ENCODE measurements around the gene APOBEC3F. TPM values are rescaled to one million over a fixed set of nuclear protein-coding genes. Genes with fewer than 3 reads are reported as not detected.

APOBEC3F gene
- total RNA-seq, 4 donors from 2014 or later = 2.6 to 6.8 (median 4.8) TPM; not detected in 1

GRCh38 chr22:39081016-39081415 is 40.4 kb downstream of the APOBEC3F start:
- H3K36me3 ChIP-seq = no peaks in the 10 kb centered on the region
- H3K4me3 ChIP-seq = no peak overlapping the region
- peaks cover 6 to 12% (median 12%) of the 10 kb centered on the region in 4 donors for H3K4me1 ChIP-seq
- no peaks in the 10 kb centered on the region for H3K27me3 ChIP-seq
- 91% methylated on average over 12 of the region's 12 CpGs; no CpG with 5 or more reads in 1 of the 2 donors for WGBS, 2 donors (ENCODE audit: low coverage in 1 of 2)
- DNase-seq = no peak
- no peak overlapping the region for H3K27ac ChIP-seq
- no peak for TF ChIP-seq EP300 (IDR thresholded peaks at IDR 0.05; ENCODE audit: low read depth)
- TF ChIP-seq POLR2A (IDR thresholded peaks at IDR 0.05) = no peak
- TF ChIP-seq CTCF (IDR thresholded peaks at IDR 0.05) = no peak
- no peak for TF ChIP-seq POLR2AphosphoS5 (IDR thresholded peaks at IDR 0.05)
- in situ Hi-C loops (cut with MboI; ENCODE audit: low pct_ligation_motif_present in 1 of 4, low pct_unique_long_range_greater_than_20kb in 1 of 4, low sequenced_read_pairs in 3 of 4) (no loop called here), intact Hi-C loops (cut with DNase I; ENCODE audit: low total_unique reads) (no loop called here)
- H3K9me3 ChIP-seq = no peaks in the 10 kb centered on the region

GRCh38 chr22:39081598-39081997 is 40.9 kb downstream of the APOBEC3F start:
- DNase-seq = no peak
- H3K4me3 ChIP-seq = no peak overlapping the region
- no peaks in the 10 kb centered on the region for H3K36me3 ChIP-seq
- intact Hi-C loops (cut with DNase I; ENCODE audit: low total_unique reads) (no loop called here), in situ Hi-C loops (cut with MboI; ENCODE audit: low pct_ligation_motif_present in 1 of 4, low pct_unique_long_range_greater_than_20kb in 1 of 4, low sequenced_read_pairs in 3 of 4) (no loop called here)
- H3K4me1 ChIP-seq = peaks cover 6 to 12% (median 12%) of the 10 kb centered on the region in 4 donors
- 40 to 76% methylated on average over 1 to 8 of the region's 8 CpGs for whole genome bisulfite sequencing, 2 donors (ENCODE audit: low coverage in 1 of 2)
- H3K9me3 ChIP-seq = no peaks in the 10 kb centered on the region
- H3K27ac ChIP-seq = no peak overlapping the region
- TF ChIP-seq POLR2A (IDR thresholded peaks at IDR 0.05) = no peak
- no peak for TF ChIP-seq CTCF (IDR thresholded peaks at IDR 0.05)
- no peak for TF ChIP-seq EP300 (IDR thresholded peaks at IDR 0.05; ENCODE audit: low read depth)
- no peak for TF ChIP-seq POLR2AphosphoS5 (IDR thresholded peaks at IDR 0.05)
- H3K27me3 ChIP-seq = no peaks in the 10 kb centered on the region

GRCh38 chr22:39083212-39084165 is 42.8 kb downstream of the APOBEC3F start:
- TF ChIP-seq POLR2AphosphoS5 (IDR thresholded peaks at IDR 0.05) = no peak
- no peak for TF ChIP-seq EP300 (IDR thresholded peaks at IDR 0.05; ENCODE audit: low read depth)
- no peak for TF ChIP-seq POLR2A (IDR thresholded peaks at IDR 0.05)
- no peak for TF ChIP-seq CTCF (IDR thresholded peaks at IDR 0.05)
- Histone ChIP-seq H3K27ac (no peak overlapping the region), H3K36me3 (no peaks in the 10 kb centered on the region), H3K4me3 (no peak overlapping the region), H3K9me3 (no peaks in the 10 kb centered on the region), H3K27me3 (no peaks in the 10 kb centered on the region), H3K4me1 (no peaks in the 10 kb centered on the region)
- in situ Hi-C loops (cut with MboI; ENCODE audit: low pct_ligation_motif_present in 1 of 4, low pct_unique_long_range_greater_than_20kb in 1 of 4, low sequenced_read_pairs in 3 of 4) = no loop called here
- WGBS, 2 donors (ENCODE audit: low coverage in 1 of 2) = 68 to 80% methylated on average over 3 to 13 of the region's 14 CpGs
- intact Hi-C loops (cut with DNase I; ENCODE audit: low total_unique reads) = no loop called here
- DNase-seq = no peak

GRCh38 chr22:39084666-39085065 is 44.0 kb downstream of the APOBEC3F start:
- Histone ChIP-seq H3K27me3 (no peaks in the 10 kb centered on the region), H3K4me3 (no peak overlapping the region), H3K36me3 (no peaks in the 10 kb centered on the region), H3K27ac (no peak overlapping the region), H3K4me1 (no peaks in the 10 kb centered on the region), H3K9me3 (no peaks in the 10 kb centered on the region)
- WGBS, 2 donors (ENCODE audit: low coverage in 1 of 2) = 91% methylated on average over 8 of the region's 8 CpGs; no CpG with 5 or more reads in 1 of the 2 donors
- intact Hi-C loops (cut with DNase I; ENCODE audit: low total_unique reads) (no loop called here), in situ Hi-C loops (cut with MboI; ENCODE audit: low pct_ligation_motif_present in 1 of 4, low pct_unique_long_range_greater_than_20kb in 1 of 4, low sequenced_read_pairs in 3 of 4) (no loop called here)
- TF ChIP-seq CTCF (IDR thresholded peaks at IDR 0.05) (no peak), EP300 (IDR thresholded peaks at IDR 0.05; ENCODE audit: low read depth) (no peak), POLR2AphosphoS5 (IDR thresholded peaks at IDR 0.05) (no peak), POLR2A (IDR thresholded peaks at IDR 0.05) (no peak)
- DNase-seq = no peak
